HG03095 (cell line): ENCODE data around the gene BTN1A1.

ENCODE experiments used
- ATAC-seq: cut with Tn5 transposase; IDR thresholded peaks from one replicate; pipeline ENCODE4 v1.9.1; 2021; ENCODE audit warnings: moderate library complexity; ENCODE audit not compliant: unreplicated experiment

Gene BTN1A1

GRCh38 chr6:26475823-26476729, 24.0 kb upstream of the BTN1A1 start:
- ATAC-seq: no peak

- no peak for ATAC-seq
Observed at GRCh38 chr6:26476896-26477295, 23.2 kb upstream of the BTN1A1 start.

GRCh38 chr6:26477426-26477825, 22.7 kb upstream of the BTN1A1 start:
- ATAC-seq: no peak

GRCh38 chr6:26478100-26478984, 21.8 kb upstream of the BTN1A1 start:
- no peak for ATAC-seq

GRCh38 chr6:26478985-26479278, 21.2 kb upstream of the BTN1A1 start:
- no peak for ATAC-seq

DNA sequence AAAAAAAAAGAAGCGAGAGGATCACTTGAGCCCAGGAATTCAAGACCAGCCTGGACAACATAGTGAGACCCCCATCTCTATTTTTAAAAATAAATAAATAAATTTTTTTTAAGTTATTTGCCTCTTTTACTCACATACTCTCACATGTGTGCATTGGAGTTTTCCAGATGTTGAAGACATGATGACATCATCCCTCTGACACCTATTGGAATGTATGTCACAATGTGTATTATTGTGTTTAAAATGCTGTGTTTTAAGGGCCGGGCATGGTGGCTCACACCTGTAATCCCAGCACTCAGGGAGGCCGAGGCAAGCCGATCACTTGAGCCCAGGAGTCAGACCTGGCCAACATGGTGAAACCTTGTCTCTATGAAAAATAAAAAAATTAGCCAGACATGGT, 17.8 kb upstream of the BTN1A1 start:
- ATAC-seq: no peak

DNA sequence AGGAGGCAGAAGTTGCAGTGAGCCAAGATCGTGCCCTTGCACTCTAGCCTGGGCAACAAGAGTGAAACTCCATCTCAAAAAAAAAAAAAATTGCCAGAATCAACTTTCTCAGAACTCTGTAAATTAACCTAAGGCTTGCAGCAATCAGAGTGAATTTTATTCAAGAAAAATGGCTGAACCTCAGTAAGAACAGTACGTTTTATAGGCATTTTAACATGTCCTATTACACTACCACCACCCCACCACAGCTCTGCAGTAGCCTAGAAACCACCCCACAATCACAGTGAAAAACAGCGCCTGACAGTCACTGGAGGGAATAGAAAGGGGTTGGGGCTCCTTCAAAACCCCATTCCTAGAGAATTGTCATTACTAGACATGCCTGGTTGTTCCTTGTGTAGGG, 16.4 kb upstream of the BTN1A1 start:
- ATAC-seq: no peak

DNA sequence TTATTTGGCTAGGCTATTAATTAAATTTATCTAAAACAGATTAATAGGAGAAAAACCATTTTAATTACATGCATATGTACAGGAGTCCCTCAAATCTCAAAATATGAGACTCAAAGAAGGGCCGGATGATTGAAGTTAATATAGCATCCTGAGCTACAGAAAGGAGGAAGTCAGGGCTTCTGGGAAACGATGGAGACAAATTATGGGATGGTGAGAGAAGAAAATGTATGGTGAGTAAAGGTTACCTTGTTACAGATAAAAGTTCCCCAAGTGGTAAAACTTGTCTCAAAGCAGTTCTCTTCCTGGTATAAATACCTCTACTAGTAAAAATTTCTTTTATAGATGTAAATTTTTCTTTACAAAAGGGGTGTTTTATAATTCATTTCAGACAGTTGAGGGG, 15.9 kb upstream of the BTN1A1 start:
- ATAC-seq: no peak

- no peak for ATAC-seq
Observed at GRCh38 chr6:26485112-26485780, 14.9 kb upstream of the BTN1A1 start.

DNA sequence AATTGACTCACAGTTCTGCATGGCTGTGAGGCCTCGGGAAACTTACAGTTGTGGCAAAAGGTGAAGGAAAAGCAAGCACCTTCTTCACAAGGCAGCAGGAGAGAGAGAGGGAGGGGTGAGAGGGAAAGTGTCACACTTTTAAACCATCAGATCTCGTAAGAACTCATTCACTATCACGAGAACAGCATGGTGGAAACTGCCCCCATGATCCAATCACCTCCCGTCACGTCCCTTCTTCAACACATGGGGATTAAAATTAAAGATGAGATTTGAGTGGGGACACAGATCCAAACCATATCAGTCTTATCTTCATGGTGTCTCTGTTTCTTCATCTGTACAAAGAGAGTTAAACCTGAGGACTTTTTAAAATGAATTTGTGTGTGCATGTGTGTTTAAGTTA, 13.7 kb upstream of the BTN1A1 start:
- no peak for ATAC-seq

GRCh38 chr6:26487466-26487865, 12.6 kb upstream of the BTN1A1 start:
- no peak for ATAC-seq

DNA sequence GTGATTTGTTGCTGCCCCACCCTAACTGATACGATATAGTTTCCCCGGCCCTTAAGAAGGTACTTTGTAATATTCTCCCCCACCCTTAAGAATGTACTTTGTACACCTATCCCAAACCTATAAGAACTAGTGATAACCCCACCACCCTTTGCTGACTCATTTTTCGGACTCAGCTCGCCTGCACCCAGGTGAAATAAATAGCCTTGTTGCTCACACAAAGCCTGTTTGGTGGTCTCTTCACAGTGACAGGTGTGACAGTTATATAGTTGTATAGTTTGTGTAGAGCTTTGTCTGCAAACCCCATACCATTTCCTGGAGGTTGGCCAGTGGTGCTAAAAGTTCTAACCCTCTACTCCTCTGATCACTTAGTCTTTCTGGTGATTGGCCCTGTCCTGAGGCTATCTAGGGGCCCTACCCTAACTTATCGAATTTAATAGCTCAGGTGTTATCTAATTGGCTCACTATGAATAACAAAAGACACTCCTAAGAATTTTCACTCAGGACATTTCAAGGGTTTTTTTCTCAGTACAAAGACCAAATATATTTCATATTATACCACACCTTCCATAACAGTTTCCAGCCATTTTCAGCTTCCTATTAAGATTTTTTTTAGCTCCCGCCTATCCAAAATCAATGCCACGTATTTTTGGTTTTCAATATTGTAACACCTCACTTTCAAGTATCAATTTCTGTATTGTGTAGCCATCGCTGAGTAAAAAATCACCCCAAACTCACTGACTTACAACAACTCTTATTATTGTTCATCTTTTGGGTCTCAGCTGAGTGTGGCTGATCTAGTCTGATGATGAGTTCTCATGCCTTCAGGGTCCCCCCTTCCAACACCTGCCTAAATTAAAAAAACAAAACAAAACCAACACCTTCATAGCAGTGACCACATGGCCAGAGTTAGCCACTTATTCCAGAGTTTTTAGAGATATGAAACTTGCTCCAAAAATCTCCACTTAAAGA, 9.8 kb upstream of the BTN1A1 start:
- no peak for ATAC-seq

GRCh38 chr6:26491604-26492003, 8.5 kb upstream of the BTN1A1 start:
- ATAC-seq: no peak

DNA sequence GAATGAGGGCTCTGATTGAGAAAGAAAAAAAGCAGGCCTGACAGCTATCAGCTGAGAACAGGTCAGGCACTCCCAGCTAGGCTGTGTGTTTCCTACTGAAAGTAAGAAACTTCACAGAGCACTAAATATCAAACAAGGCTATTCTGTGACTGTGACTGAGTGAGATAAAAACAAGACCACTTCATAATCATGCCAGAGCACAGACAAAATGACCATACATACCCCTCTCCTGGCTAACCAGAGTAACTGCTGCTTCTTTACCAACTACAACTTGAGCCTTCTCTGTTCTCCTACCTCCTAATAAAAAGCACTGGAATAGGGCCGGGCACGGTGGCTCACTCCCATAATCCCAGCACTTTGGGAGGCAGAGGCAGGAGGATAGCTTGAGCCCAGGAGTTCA, 6.8 kb upstream of the BTN1A1 start:
- no peak for ATAC-seq

- ATAC-seq: no peak
Observed at GRCh38 chr6:26494117-26494516, 6.0 kb upstream of the BTN1A1 start.

DNA sequence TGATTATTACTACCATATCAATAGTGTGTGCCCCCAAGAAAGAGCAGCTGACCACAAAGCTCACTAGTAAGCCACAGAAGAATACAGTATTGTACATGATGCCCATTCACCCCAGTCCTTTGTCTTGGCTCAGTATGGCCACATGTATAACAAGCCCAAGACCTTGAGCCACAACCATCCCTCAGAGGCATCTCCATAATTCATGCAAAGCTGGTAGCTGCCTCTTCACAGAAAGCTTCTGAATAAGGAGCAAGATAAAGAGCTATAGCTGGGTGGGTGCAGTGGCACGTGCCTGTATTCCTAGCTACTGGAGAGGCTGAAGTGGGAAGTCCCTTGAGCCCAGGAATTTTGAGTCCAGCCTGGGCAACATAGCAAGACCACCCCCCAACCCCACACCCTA, 4.8 kb upstream of the BTN1A1 start:
- no peak for ATAC-seq

DNA sequence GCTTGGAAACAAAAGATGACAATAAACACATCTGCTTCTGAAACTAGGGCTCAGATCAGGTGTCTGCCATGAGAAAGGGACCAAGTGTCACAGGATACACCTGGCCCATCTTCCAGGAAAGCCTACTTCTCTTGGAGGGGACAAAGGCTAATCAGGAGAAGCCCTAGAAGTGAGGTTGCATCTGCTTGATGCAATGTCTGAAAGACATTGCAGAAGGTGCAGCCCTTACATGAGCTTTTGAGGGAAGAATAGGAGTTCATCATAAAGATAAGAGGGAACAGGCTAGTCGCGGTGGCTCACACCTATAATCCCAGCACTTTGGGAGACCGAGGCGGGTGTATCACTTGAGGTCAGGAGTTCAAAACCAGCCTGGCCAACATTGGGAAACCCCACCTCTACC, 2.5 kb upstream of the BTN1A1 start:
- no peak for ATAC-seq

DNA sequence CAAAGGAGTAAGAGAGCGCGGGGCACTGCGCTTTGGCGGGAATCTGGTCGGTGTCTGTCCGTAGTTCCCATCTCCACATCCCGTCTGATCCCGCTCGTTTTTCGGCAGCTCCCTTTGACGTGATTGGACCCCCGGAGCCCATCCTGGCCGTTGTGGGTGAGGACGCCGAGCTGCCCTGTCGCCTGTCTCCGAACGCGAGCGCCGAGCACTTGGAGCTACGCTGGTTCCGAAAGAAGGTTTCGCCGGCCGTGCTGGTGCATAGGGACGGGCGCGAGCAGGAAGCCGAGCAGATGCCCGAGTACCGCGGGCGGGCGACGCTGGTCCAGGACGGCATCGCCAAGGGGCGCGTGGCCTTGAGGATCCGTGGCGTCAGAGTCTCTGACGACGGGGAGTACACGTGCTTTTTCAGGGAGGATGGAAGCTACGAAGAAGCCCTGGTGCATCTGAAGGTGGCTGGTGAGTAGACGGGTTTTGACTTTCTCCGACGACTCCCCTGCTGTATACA, 1.4 kb downstream of the BTN1A1 start:
- no peak for ATAC-seq

DNA sequence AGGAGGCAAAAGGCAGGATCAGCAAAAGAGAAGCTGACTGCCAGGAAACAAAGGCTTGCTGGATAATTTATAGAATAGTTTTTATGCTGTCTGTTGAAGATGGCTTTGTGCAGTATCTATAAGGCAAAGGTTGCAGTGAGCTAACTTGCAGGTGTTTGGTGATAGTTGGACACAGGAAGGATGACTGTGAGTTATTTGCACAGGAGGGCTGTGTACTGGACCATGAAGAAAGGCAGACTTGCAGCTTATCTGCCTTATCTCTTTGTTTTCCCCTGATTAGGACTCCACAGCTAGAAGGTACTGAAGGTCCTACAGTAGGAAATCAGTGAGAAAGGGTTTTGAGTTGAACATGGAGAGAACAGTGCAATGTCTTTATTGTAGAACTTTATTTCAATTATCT, 2.1 kb downstream of the BTN1A1 start:
- ATAC-seq: peak; percentile 72

DNA sequence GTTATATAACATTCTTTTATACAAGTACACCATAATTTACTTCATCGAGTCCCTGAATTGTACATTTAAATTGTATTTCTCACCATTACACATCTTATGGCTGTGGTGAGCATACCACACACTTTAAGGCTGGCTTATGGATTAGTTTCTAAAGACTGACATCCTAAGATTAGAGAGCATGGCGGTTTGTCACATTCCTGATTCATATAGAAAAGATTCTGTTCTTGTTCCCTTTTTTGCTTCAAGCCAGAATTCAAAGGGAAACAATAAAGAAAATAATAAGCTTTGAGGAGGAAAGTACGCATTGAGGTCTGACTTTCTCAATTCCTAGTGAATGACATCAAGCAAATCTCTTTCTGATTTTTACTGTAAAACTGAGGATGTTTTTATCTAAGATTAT, 2.5 kb downstream of the BTN1A1 start:
- ATAC-seq: no peak
